Neuron (in vitro differentiated cells): ENCODE data around the gene HORMAD2.

Experiments
- H2AFZ ChIP-seq: one replicate; pipeline ENCODE4 v1.6.1; 2013; ENCODE audit warnings: low read depth, mild to moderate bottlenecking, inconsistent platforms, low read length, moderate library complexity
- H3K27me3 ChIP-seq: one replicate; pipeline ENCODE4 v1.6.1; 2013; ENCODE audit warnings: low read length; ENCODE audit not compliant: insufficient read depth
- H3K36me3 ChIP-seq: one replicate; pipeline ENCODE4 v1.6.1; 2013; ENCODE audit warnings: low read length; ENCODE audit not compliant: insufficient read depth
- H3K4me1 ChIP-seq: one replicate; pipeline ENCODE4 v1.6.1; 2013; ENCODE audit warnings: low read length; ENCODE audit not compliant: insufficient read depth
- H3K4me3 ChIP-seq: 2 replicates; pipeline ENCODE4 v1.5.1; 2013; ENCODE audit warnings: mild to moderate bottlenecking, low read length, moderate library complexity
- H3K9me3 ChIP-seq: one replicate; pipeline ENCODE4 v1.6.1; 2013; ENCODE audit warnings: low read length

Gene HORMAD2

GRCh38 chr22:30167734-30168133, 87.5 kb downstream of the HORMAD2 start:
- peaks cover 24% of the 10 kb centered on the region for H3K27me3 ChIP-seq

GRCh38 chr22:30169002-30169401, 88.7 kb downstream of the HORMAD2 start:
- Histone ChIP-seq H3K27me3 (peaks cover 24% of the 10 kb centered on the region), H3K36me3 (no peaks in the 10 kb centered on the region), H3K4me1 (no peaks in the 10 kb centered on the region), H3K4me3 (no peak overlapping the region), H2AFZ (no peak overlapping the region), H3K9me3 (no peaks in the 10 kb centered on the region)

More at GRCh38 chr22:30167734-30168133, 87.5 kb downstream of the HORMAD2 start:
- Histone ChIP-seq H3K4me1 (no peaks in the 10 kb centered on the region), H2AFZ (no peak overlapping the region), H3K36me3 (no peaks in the 10 kb centered on the region), H3K4me3 (no peak overlapping the region), H3K9me3 (no peaks in the 10 kb centered on the region)

GRCh38 chr22:30170129-30170528, 89.9 kb downstream of the HORMAD2 start:
- H3K27me3 ChIP-seq: peaks cover 24% of the 10 kb centered on the region
- no peak overlapping the region for H2AFZ ChIP-seq
- no peaks in the 10 kb centered on the region for H3K36me3 ChIP-seq
- no peaks in the 10 kb centered on the region for H3K9me3 ChIP-seq
- no peaks in the 10 kb centered on the region for H3K4me1 ChIP-seq
- H3K4me3 ChIP-seq: no peak overlapping the region

- no peaks in the 10 kb centered on the region for H3K4me1 ChIP-seq
- no peaks in the 10 kb centered on the region for H3K9me3 ChIP-seq
- H3K27me3 ChIP-seq: peaks cover 24% of the 10 kb centered on the region
- no peak overlapping the region for H3K4me3 ChIP-seq
- H3K36me3 ChIP-seq: no peaks in the 10 kb centered on the region
- H2AFZ ChIP-seq: no peak overlapping the region
Measured at GRCh38 chr22:30171008-30171407, 90.7 kb downstream of the HORMAD2 start.

GRCh38 chr22:30175690-30176288, 95.5 kb downstream of the HORMAD2 start:
- no peak overlapping the region for H2AFZ ChIP-seq
- no peaks in the 10 kb centered on the region for H3K9me3 ChIP-seq
- H3K27me3 ChIP-seq: peaks cover 10% of the 10 kb centered on the region
- H3K4me3 ChIP-seq: no peak overlapping the region
- H3K4me1 ChIP-seq: peaks cover 10% of the 10 kb centered on the region
- no peaks in the 10 kb centered on the region for H3K36me3 ChIP-seq

- Histone ChIP-seq H3K36me3 (no peaks in the 10 kb centered on the region), H3K9me3 (no peaks in the 10 kb centered on the region), H3K4me1 (peaks cover 10% of the 10 kb centered on the region), H3K4me3 (no peak overlapping the region), H2AFZ (no peak overlapping the region), H3K27me3 (peaks cover 7% of the 10 kb centered on the region)
Measured at GRCh38 chr22:30176431-30176830, 96.2 kb downstream of the HORMAD2 start.

GRCh38 chr22:30178181-30179126, 98.2 kb downstream of the HORMAD2 start:
- H3K4me1 ChIP-seq: peaks cover 10% of the 10 kb centered on the region
- no peaks in the 10 kb centered on the region for H3K27me3 ChIP-seq

GRCh38 chr22:30180616-30181015, 100.4 kb downstream of the HORMAD2 start:
- H3K27me3 ChIP-seq: no peaks in the 10 kb centered on the region
- H3K36me3 ChIP-seq: no peaks in the 10 kb centered on the region
- H3K4me3 ChIP-seq: no peak overlapping the region
- peaks cover 10% of the 10 kb centered on the region for H3K4me1 ChIP-seq
- H2AFZ ChIP-seq: no peak overlapping the region
- H3K9me3 ChIP-seq: no peaks in the 10 kb centered on the region

More at GRCh38 chr22:30178181-30179126, 98.2 kb downstream of the HORMAD2 start:
- Histone ChIP-seq H3K36me3 (no peaks in the 10 kb centered on the region), H3K9me3 (no peaks in the 10 kb centered on the region), H3K4me3 (no peak overlapping the region), H2AFZ (no peak overlapping the region)

GRCh38 chr22:30181459-30182349, 101.4 kb downstream of the HORMAD2 start:
- no peaks in the 10 kb centered on the region for H3K27me3 ChIP-seq
- H2AFZ ChIP-seq: no peak overlapping the region
- H3K4me1 ChIP-seq: peaks cover 7% of the 10 kb centered on the region
- no peaks in the 10 kb centered on the region for H3K9me3 ChIP-seq
- H3K36me3 ChIP-seq: no peaks in the 10 kb centered on the region
- H3K4me3 ChIP-seq: no peak overlapping the region

- no peaks in the 10 kb centered on the region for H3K9me3 ChIP-seq
- no peak overlapping the region for H2AFZ ChIP-seq
- no peak overlapping the region for H3K4me3 ChIP-seq
- peaks cover 7% of the 10 kb centered on the region for H3K4me1 ChIP-seq
- H3K36me3 ChIP-seq: no peaks in the 10 kb centered on the region
- H3K27me3 ChIP-seq: no peaks in the 10 kb centered on the region
Measured at GRCh38 chr22:30182350-30182745, 102.1 kb downstream of the HORMAD2 start.

- H3K27me3 ChIP-seq: no peaks in the 10 kb centered on the region
- H3K9me3 ChIP-seq: no peaks in the 10 kb centered on the region
- peaks cover 7% of the 10 kb centered on the region for H3K4me1 ChIP-seq
- H3K4me3 ChIP-seq: no peak overlapping the region
- H2AFZ ChIP-seq: no peak overlapping the region
- no peaks in the 10 kb centered on the region for H3K36me3 ChIP-seq
Measured at GRCh38 chr22:30182815-30183214, 102.6 kb downstream of the HORMAD2 start.

- H3K27me3 ChIP-seq: no peaks in the 10 kb centered on the region
- H3K4me1 ChIP-seq: peaks cover 6% of the 10 kb centered on the region
- H2AFZ ChIP-seq: no peak overlapping the region
- no peak overlapping the region for H3K4me3 ChIP-seq
- H3K36me3 ChIP-seq: no peaks in the 10 kb centered on the region
- no peaks in the 10 kb centered on the region for H3K9me3 ChIP-seq
Measured at GRCh38 chr22:30183271-30183670, 103.0 kb downstream of the HORMAD2 start.

GRCh38 chr22:30183861-30184278, 103.6 kb downstream of the HORMAD2 start:
- Histone ChIP-seq H3K36me3 (no peaks in the 10 kb centered on the region), H2AFZ (no peak overlapping the region), H3K4me3 (no peak overlapping the region), H3K4me1 (no peaks in the 10 kb centered on the region), H3K9me3 (no peaks in the 10 kb centered on the region), H3K27me3 (no peaks in the 10 kb centered on the region)
